Heart right ventricle (tissue), 16 donors: ENCODE data around the gene MYL3. TPM values are rescaled to one million over a fixed set of nuclear protein-coding genes. Genes with fewer than 3 reads are reported as not detected.

Experiments
- ATAC-seq, 8 donors: fragments of 200-7000 bp; cut with Tn5 transposase; one replicate each; pipeline ENCODE4 v1.9.1; 2020; ENCODE audit warnings: mild to moderate bottlenecking in 8 of 8, moderate library complexity in 8 of 8, moderate number of reproducible peaks in 1 of 8
- DNase-seq, 2 donors: peaks; one replicate each; pipeline ENCODE4 v3.0.0-alpha.2; 2020
- H3K27ac ChIP-seq, 10 donors: fragments of 200-600 bp; sonication (generic) in 2 of 10; one replicate each; pipeline versions ENCODE4 v1.5.0 to v1.8.0; 2020 to 2022; ENCODE audit warnings: mild to moderate bottlenecking in 3 of 10
- H3K27me3 ChIP-seq, 7 donors: fragments of 200-600 bp; one replicate each; pipeline ENCODE4 v1.8.0; 2021 to 2022; ENCODE audit warnings: mild to moderate bottlenecking in 2 of 7
- H3K36me3 ChIP-seq, 9 donors: fragments of 200-600 bp; sonication (generic) in 1 of 9; one replicate each; pipeline versions ENCODE4 v1.5.0 to v1.8.0; 2020 to 2022; ENCODE audit warnings: mild to moderate bottlenecking in 2 of 9
- H3K4me1 ChIP-seq, 9 donors: fragments of 200-600 bp; sonication (generic) in 1 of 9; one replicate each; pipeline versions ENCODE4 v1.5.0 to v1.8.0; 2020 to 2022; ENCODE audit warnings: mild to moderate bottlenecking in 4 of 9
- H3K4me3 ChIP-seq, 10 donors: fragments of 200-600 bp; sonication (generic) in 2 of 10; one replicate each; pipeline versions ENCODE4 v1.5.0 to v1.8.0; 2020 to 2022; ENCODE audit warnings: mild to moderate bottlenecking in 7 of 10, moderate library complexity in 2 of 10
- H3K9me3 ChIP-seq, 11 donors: fragments of 200-600 bp in 10 of 11; sonication (generic) in 2 of 11; one replicate each; pipeline versions ENCODE4 v1.5.0 to v1.8.0; 2013 to 2022; ENCODE audit warnings: mild to moderate bottlenecking in 2 of 11, control low read depth in 1 of 11, moderate library complexity in 1 of 11
- CTCF ChIP-seq, 9 donors: fragments of 200-600 bp; sonication (generic) in 2 of 9; IDR thresholded peaks; one replicate each; pipeline versions ENCODE4 v1.5.0 to v1.8.0; 2021 to 2022; ENCODE audit warnings: antibody characterized with exemption in 9 of 9, mild to moderate bottlenecking in 5 of 9, moderate library complexity in 1 of 9
- WGBS, 2 donors: extraction: QIAGEN DNeasy Blood & Tissue Kit; methylation state at CpG; one replicate each; pipeline ENCODE4 v1.1.7; 2013; ENCODE audit warnings: inconsistent platforms in 1 of 2; 5-methylcytosine and 5-hydroxymethylcytosine counted together
- intact Hi-C, 10 donors: fragments of 100-400 bp; cut with DNase I; formaldehyde crosslinking; loops; one replicate each; pipeline versions ENCODE4 v1.11.1 to v1.14.2; 2022
- polyA plus RNA-seq, 2 donors: library from polyadenylated mRNA; stranded (reverse); fragments of 200-250 nt; gene quantifications; one replicate each; pipeline ENCODE4 v1.2.3, GENCODE V29; 2013
- total RNA-seq, 10 donors: library from RNA; stranded (reverse); fragmentation: NEBNext Ultra II Directional in 3 of 10; extraction: Animal tissue kit (Norgen Biotek cat#: 25700) in 3 of 10; gene quantifications; one replicate each; pipeline versions ENCODE4 v1.2.1 to v1.2.4, GENCODE V29; 2021 to 2023
- donor health status: Arrhythmogenic right ventricular cardiomyopathy.
- donor health status: ischemic (EF 13 %, LVEDD 7.1; RV severe dilation, severe dysfunction).
- donor health status: healthy with polysubstance abuse.
- donor health status: DM: no; HTN: yes; CAD: no.
- donor health status: DM: no; HTN: no; CAD: no.
- donor health status: ischemic (EF 25% LVEDD 6.9; RV normal size, moderate dysfunction).
- donor health status: ischemic (EF 25% LVEDD 5.7; RV mildly dilated, moderate dysfunction).
- donor health status: healthy.
- donor health status: DM: yes; HTN: yes; CAD: no.
- donor health status: Ischemic cardiomyopathy.
- donor health status: ischemic (EF 35%, LVEDD 5.7; RV mildly dilated, moderate dysfunction).
- donor health status: nonischemic (EF 11% LVEDD 7.7; RV severe dilation, severe dysfunction).
- donor health status: DM: yes; HTN: yes; CAD: no.
- donor health status: PGD.
- donor health status: ischemic (EF 29% LVEDD 5.4; RV normal size, mild dysfunction).
- donor health status: nonischemic (EF 23%, LVEDD 6.1; RV moderate dilation, normal function).

MYL3 gene
- total and polyA plus RNA-seq, 12 donors, result 5,377 to 9,904 (median 7,587) TPM

- no peaks in the 10 kb centered on the region for H3K9me3 ChIP-seq
- peaks cover 0 to 30% (median 0%) of the 10 kb centered on the region in 9 donors for H3K36me3 ChIP-seq
- no peaks in the 10 kb centered on the region for H3K27me3 ChIP-seq
- TF ChIP-seq CTCF (IDR thresholded peaks at IDR 0.05), result no peak
- WGBS, 2 donors, result 54 to 64% methylated on average over 5 of the region's 5 CpGs
- peak in 6 of 8 donors; percentile 0 to 7 (median 1) for ATAC-seq
- intact Hi-C loops, result no loop called here
- peak in 1 of 2 donors; percentile 20 for DNase-seq
- no peak overlapping the region for H3K4me3 ChIP-seq
- H3K4me1 ChIP-seq, result peaks cover 0 to 36% (median 0%) of the 10 kb centered on the region in 9 donors
- H3K27ac ChIP-seq, result peak overlapping the region in 3 of 10 donors; percentile 12 to 36 (median 25)
Observed at GRCh38 chr3:46854555-46854991, 8.7 kb downstream of the MYL3 start.

- Histone ChIP-seq H3K27me3 (no peaks in the 10 kb centered on the region), H3K27ac (peak overlapping the region in 3 of 10 donors; percentile 12 to 36 (median 25)), H3K4me3 (no peak overlapping the region), H3K9me3 (no peaks in the 10 kb centered on the region), H3K36me3 (peaks cover 0 to 22% (median 0%) of the 10 kb centered on the region in 9 donors), H3K4me1 (peaks cover 0 to 36% (median 3%) of the 10 kb centered on the region in 9 donors)
- TF ChIP-seq CTCF (IDR thresholded peaks at IDR 0.05), result no peak
- 45 to 59% methylated on average over 15 of the region's 15 CpGs for WGBS, 2 donors
- intact Hi-C loops, result no loop called here
- DNase-seq (peak in 1 of 2 donors; percentile 27), ATAC-seq (peak in 6 of 8 donors; percentile 0 to 18 (median 2))
Observed at GRCh38 chr3:46853441-46854415, 9.5 kb downstream of the MYL3 start.

- H3K4me3 ChIP-seq, result no peak overlapping the region
- H3K36me3 ChIP-seq, result peaks cover 0 to 14% (median 0%) of the 10 kb centered on the region in 9 donors
- no peak for TF ChIP-seq CTCF (IDR thresholded peaks at IDR 0.05)
- DNase-seq (no peak), ATAC-seq (peak in 3 of 8 donors; percentile 0 to 1 (median 0))
- no peaks in the 10 kb centered on the region for H3K9me3 ChIP-seq
- WGBS, 2 donors, result 80 to 83% methylated on average over 2 of the region's 2 CpGs
- H3K27me3 ChIP-seq, result no peaks in the 10 kb centered on the region
- intact Hi-C loops, result no loop called here
- peaks cover 0 to 36% (median 3%) of the 10 kb centered on the region in 9 donors for H3K4me1 ChIP-seq
- peak overlapping the region in 4 of 10 donors; percentile 5 to 35 (median 17) for H3K27ac ChIP-seq
Observed at GRCh38 chr3:46852839-46853355, 10.3 kb downstream of the MYL3 start.

GRCh38 chr3:46852334-46852720, 10.9 kb downstream of the MYL3 start:
- no peak for TF ChIP-seq CTCF (IDR thresholded peaks at IDR 0.05)
- ATAC-seq (no peak), DNase-seq (no peak)
- Histone ChIP-seq H3K27ac (peak overlapping the region in 5 of 10 donors; percentile 5 to 35 (median 8)), H3K4me1 (peaks cover 0 to 36% (median 8%) of the 10 kb centered on the region in 9 donors), H3K9me3 (no peaks in the 10 kb centered on the region), H3K36me3 (peaks cover 0 to 9% (median 0%) of the 10 kb centered on the region in 9 donors), H3K4me3 (no peak overlapping the region), H3K27me3 (no peaks in the 10 kb centered on the region)
- 66 to 81% methylated on average over 9 of the region's 9 CpGs for WGBS, 2 donors
- intact Hi-C loops, result no loop called here
